Activated CD4-positive, alpha-beta T cell treated with anti-CD3 and anti-CD28 coated beads, Interleukin-2, Interleukin-4, amounts not matched to agents 100 ng/mL and 50 ng/mL, durations not matched to agents 16 hours and 8 hours (primary cell): ENCODE data around the gene TSPAN8.
"Not testable (repeated sequence)": the region's sequence is repeated elsewhere in the genome, so short reads cannot be mapped to it uniquely, and the experiment has no call there.

ENCODE experiments used
- DNase-seq: peaks from one replicate; pipeline ENCODE4 v3.0.0-alpha.2; 2020; ENCODE audit warnings: low spot score

Gene TSPAN8

GRCh38 chr12:71157601-71158233 is at the start of gene TSPAN8:
Gene TSPAN8, minus strand, starts transcription at chr12:71157999. Its CDS starts 321 bp downstream, at chr12:71157678.
- no peak for DNase-seq

GRCh38 chr12:71201136-71201679 is 43.4 kb upstream of the TSPAN8 start:
- no peak for DNase-seq

GRCh38 chr12:71200706-71201105 is 42.9 kb upstream of the TSPAN8 start:
- DNase-seq: no peak

- no peak for DNase-seq
These were observed 39.7 kb upstream of the TSPAN8 start for GRCh38 chr12:71197460-71197859.

GRCh38 chr12:71195338-71195896 is 37.6 kb upstream of the TSPAN8 start:
- no peak for DNase-seq

- no peak for DNase-seq
These were observed 36.9 kb upstream of the TSPAN8 start for GRCh38 chr12:71194657-71195056.

- DNase-seq: no peak
These were observed 35.2 kb upstream of the TSPAN8 start for GRCh38 chr12:71193041-71193440.

GRCh38 chr12:71191509-71192196 is 33.9 kb upstream of the TSPAN8 start:
- no peak for DNase-seq

- no peak for DNase-seq
These were observed 33.0 kb upstream of the TSPAN8 start for GRCh38 chr12:71190822-71191221.

GRCh38 chr12:71187379-71187778 is 29.6 kb upstream of the TSPAN8 start:
- DNase-seq: no peak

- no peak for DNase-seq
These were observed 28.9 kb upstream of the TSPAN8 start for GRCh38 chr12:71186571-71187288.

- no peak for DNase-seq
These were observed 26.0 kb upstream of the TSPAN8 start for GRCh38 chr12:71183846-71184245.

- no peak for DNase-seq
These were observed 25.2 kb upstream of the TSPAN8 start for GRCh38 chr12:71183018-71183417.

- no peak for DNase-seq
These were observed 20.4 kb upstream of the TSPAN8 start for GRCh38 chr12:71178162-71178561.

- no peak for DNase-seq
These were observed 17.0 kb upstream of the TSPAN8 start for GRCh38 chr12:71174825-71175224.

GRCh38 chr12:71174146-71174545 is 16.3 kb upstream of the TSPAN8 start:
- no peak for DNase-seq

GRCh38 chr12:71170456-71170855 is 12.7 kb upstream of the TSPAN8 start:
- DNase-seq: no peak

GRCh38 chr12:71169286-71169685 is 11.5 kb upstream of the TSPAN8 start:
- DNase-seq: no peak

- DNase-seq: no peak
These were observed 9.2 kb upstream of the TSPAN8 start for GRCh38 chr12:71166862-71167496.

- no peak for DNase-seq
These were observed 8.5 kb upstream of the TSPAN8 start for GRCh38 chr12:71166280-71166679.

GRCh38 chr12:71165780-71166179 is 8.0 kb upstream of the TSPAN8 start:
- not testable (repeated sequence) for DNase-seq

- no peak for DNase-seq
These were observed 6.9 kb upstream of the TSPAN8 start for GRCh38 chr12:71164568-71165197.
